RWPE2 (cell line): ENCODE results near the gene MST1.

Source experiments
- ATAC-seq: fragments of 200-7000 bp; cut with Tn5 transposase; 3 replicates; pipeline ENCODE4 v1.9.1; 2021; ENCODE audit warnings: low read depth
- DNase-seq: peaks from one replicate; pipeline ENCODE4 v3.0.0-alpha.2; 2020; ENCODE audit warnings: low spot score
- H3K27ac ChIP-seq: fragments of 450-650 bp; 2 replicates; pipeline ENCODE4 v1.5.1; 2017; ENCODE audit warnings: mild to moderate bottlenecking; ENCODE audit not compliant: poor library complexity, severe bottlenecking
- H3K27me3 ChIP-seq: fragments of 250-450 bp; sonication (Bioruptor Pico); 2 replicates; pipeline ENCODE4 v1.5.1; 2021; ENCODE audit warnings: mild to moderate bottlenecking, moderate library complexity; ENCODE audit not compliant: insufficient read depth, poor library complexity, severe bottlenecking
- H3K36me3 ChIP-seq: fragments of 250-450 bp; sonication (Bioruptor Pico); 2 replicates; pipeline ENCODE4 v1.5.1; 2020; ENCODE audit warnings: low read depth, mild to moderate bottlenecking, moderate library complexity
- H3K4me1 ChIP-seq: fragments of 250-450 bp; sonication (Bioruptor Pico); 2 replicates; pipeline ENCODE4 v1.5.1; 2021; ENCODE audit warnings: mild to moderate bottlenecking, moderate library complexity; ENCODE audit not compliant: insufficient read depth, poor library complexity, severe bottlenecking
- H3K4me3 ChIP-seq: fragments of 250-450 bp; sonication (Bioruptor Pico); 2 replicates; pipeline ENCODE4 v1.5.1; 2021; ENCODE audit warnings: mild to moderate bottlenecking, moderate library complexity; ENCODE audit not compliant: severe bottlenecking
- H3K9me3 ChIP-seq: fragments of 250-450 bp; sonication (Bioruptor Pico); 2 replicates; pipeline ENCODE4 v1.5.1; 2021; ENCODE audit warnings: mild to moderate bottlenecking, moderate library complexity; ENCODE audit not compliant: severe bottlenecking
- CTCF ChIP-seq: fragments of 450-650 bp; IDR thresholded peaks from one replicate; pipeline ENCODE4 v1.5.1; 2017; ENCODE audit warnings: mild to moderate bottlenecking, moderate library complexity; ENCODE audit not compliant: poor library complexity, severe bottlenecking

Gene MST1

GRCh38 chr3:49648354-49649019 lies 40.8 kb downstream of the MST1 start:
- no peak for ATAC-seq

DNA sequence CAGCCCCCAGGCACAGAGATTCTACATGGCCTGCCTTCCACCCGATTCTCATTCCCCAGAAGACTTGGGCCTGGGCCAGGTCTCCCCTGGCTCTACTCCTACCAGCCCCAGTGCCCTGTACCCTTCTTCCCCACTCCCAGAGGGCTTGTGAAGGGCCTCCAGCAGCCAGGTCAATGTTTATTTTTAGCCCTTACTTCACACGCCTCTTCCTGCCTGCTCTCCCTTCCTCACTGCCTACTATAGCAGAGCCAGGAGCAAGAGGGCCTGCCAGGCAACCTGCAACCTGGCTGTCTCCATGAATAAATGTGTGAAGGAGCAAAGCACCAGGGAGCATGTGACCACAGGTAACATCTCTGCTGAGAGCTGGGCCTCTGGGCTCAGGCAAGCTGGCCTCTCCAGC lies 41.5 kb downstream of the MST1 start:
- no peak for TF ChIP-seq CTCF
- no peak for DNase-seq
- no peak overlapping the region for H3K27ac ChIP-seq
- H3K4me1 ChIP-seq = no peaks in the 10 kb centered on the region
- H3K36me3 ChIP-seq = no peaks in the 10 kb centered on the region
- no peaks in the 10 kb centered on the region for H3K9me3 ChIP-seq
- H3K27me3 ChIP-seq = no peaks in the 10 kb centered on the region
- H3K4me3 ChIP-seq = no peak overlapping the region
- ATAC-seq = no peak

More at GRCh38 chr3:49648354-49649019, 40.8 kb downstream of the MST1 start:
- TF ChIP-seq CTCF = no peak
- no peaks in the 10 kb centered on the region for H3K27me3 ChIP-seq
- no peak for DNase-seq
- H3K9me3 ChIP-seq = no peaks in the 10 kb centered on the region
- no peak overlapping the region for H3K27ac ChIP-seq
- H3K4me1 ChIP-seq = no peaks in the 10 kb centered on the region
- H3K36me3 ChIP-seq = no peaks in the 10 kb centered on the region
- H3K4me3 ChIP-seq = no peak overlapping the region

DNA sequence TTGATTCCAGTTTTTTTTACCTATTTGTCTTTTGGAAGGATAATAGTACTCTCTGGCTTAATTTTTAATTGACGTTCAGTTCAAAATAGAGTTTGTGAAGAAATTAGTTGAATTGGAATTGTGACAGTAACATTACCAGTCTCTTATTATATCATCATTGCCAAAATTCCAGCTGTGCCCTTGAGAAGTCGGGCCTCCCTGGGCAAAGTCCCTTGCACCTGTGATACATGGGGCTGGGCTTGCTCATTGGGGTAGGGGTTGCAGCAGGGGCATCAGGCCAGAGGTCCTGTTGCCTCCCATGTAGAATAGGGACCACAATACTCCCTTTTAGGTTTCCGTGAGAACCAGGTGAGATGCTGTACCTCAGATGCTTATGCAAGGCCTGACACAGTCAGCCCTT lies 43.0 kb downstream of the MST1 start:
- no peaks in the 10 kb centered on the region for H3K4me1 ChIP-seq
- H3K27me3 ChIP-seq = no peaks in the 10 kb centered on the region
- TF ChIP-seq CTCF = no peak
- no peak for ATAC-seq
- no peaks in the 10 kb centered on the region for H3K9me3 ChIP-seq
- no peak overlapping the region for H3K4me3 ChIP-seq
- no peak for DNase-seq
- H3K36me3 ChIP-seq = no peaks in the 10 kb centered on the region
- no peak overlapping the region for H3K27ac ChIP-seq

DNA sequence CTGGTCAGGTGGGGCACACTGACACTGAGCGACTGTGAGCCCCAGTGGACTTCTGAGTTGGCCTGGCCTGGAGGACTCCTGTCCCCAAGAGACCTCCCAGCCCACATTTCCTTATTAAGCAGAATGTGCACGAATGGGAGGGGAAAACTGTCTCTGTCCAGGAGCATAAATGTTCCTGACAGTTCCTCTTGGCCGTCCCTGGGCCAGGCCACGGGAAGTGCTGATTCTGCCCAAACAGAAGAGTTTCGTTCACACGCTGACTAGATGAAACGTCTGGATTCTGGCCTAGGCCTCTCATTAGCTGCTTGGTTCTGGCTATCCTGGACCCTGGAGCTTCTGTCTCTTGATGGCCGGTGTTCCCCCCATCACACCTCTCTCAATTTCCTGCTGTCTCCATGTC lies 44.6 kb downstream of the MST1 start:
- no peak for ATAC-seq

More for the DNA sequence above, 44.6 kb downstream of the MST1 start:
- no peaks in the 10 kb centered on the region for H3K4me1 ChIP-seq
- H3K27me3 ChIP-seq = no peaks in the 10 kb centered on the region
- H3K9me3 ChIP-seq = no peaks in the 10 kb centered on the region
- no peak for DNase-seq
- H3K27ac ChIP-seq = no peak overlapping the region
- no peak for TF ChIP-seq CTCF
- no peaks in the 10 kb centered on the region for H3K36me3 ChIP-seq
- no peak overlapping the region for H3K4me3 ChIP-seq
